NCI-H460 (cell line): ENCODE results near the gene KNTC1. TPM values are rescaled to one million over a fixed set of nuclear protein-coding genes. Genes with fewer than 3 reads are reported as not detected.
"Not testable (repeated sequence)": the region's sequence is repeated elsewhere in the genome, so short reads cannot be mapped to it uniquely, and the experiment has no call there.

Source experiments
- DNase-seq: peaks from one replicate; pipeline ENCODE4 v3.0.0-alpha.2; 2016; ENCODE audit warnings: low read depth; ENCODE audit errors: extremely low read depth
- total RNA-seq: library from RNA; depleted of rRNA; stranded (reverse); fragments of >200 nt; shearing (Covaris generic); gene quantifications from 2 replicates; pipeline ENCODE4 v1.2.3, GENCODE V29; 2014

The KNTC1 gene
- total RNA-seq, 1 experiment from 2014 or later = 51.0 TPM

GRCh38 chr12:122558745-122559641, 31.9 kb downstream of the KNTC1 start:
- no peak for DNase-seq

GRCh38 chr12:122560138-122560537, 33.1 kb downstream of the KNTC1 start:
- DNase-seq = no peak

GRCh38 chr12:122563361-122563760, 36.3 kb downstream of the KNTC1 start:
- no peak for DNase-seq

- not testable (repeated sequence) for DNase-seq
Measured at GRCh38 chr12:122566816-122567215, 39.8 kb downstream of the KNTC1 start.

GRCh38 chr12:122569288-122569687, 42.2 kb downstream of the KNTC1 start:
- no peak for DNase-seq

- not testable (repeated sequence) for DNase-seq
Measured at GRCh38 chr12:122570006-122570405, 43.0 kb downstream of the KNTC1 start.

- no peak for DNase-seq
Measured at GRCh38 chr12:122571821-122572220, 44.8 kb downstream of the KNTC1 start.

- DNase-seq = not testable (repeated sequence)
Measured at GRCh38 chr12:122583294-122583693, 56.2 kb downstream of the KNTC1 start.

GRCh38 chr12:122584177-122584863, 57.3 kb downstream of the KNTC1 start:
- DNase-seq = no peak

GRCh38 chr12:122590990-122591389, 63.9 kb downstream of the KNTC1 start:
- DNase-seq = no peak

GRCh38 chr12:122591966-122592365, 64.9 kb downstream of the KNTC1 start:
- DNase-seq = not testable (repeated sequence)

GRCh38 chr12:122592543-122592942, 65.5 kb downstream of the KNTC1 start:
- not testable (repeated sequence) for DNase-seq

GRCh38 chr12:122593910-122594309, 66.9 kb downstream of the KNTC1 start:
- no peak for DNase-seq

- no peak for DNase-seq
Measured at GRCh38 chr12:122596838-122597237, 69.8 kb downstream of the KNTC1 start.

GRCh38 chr12:122602456-122602855, 75.4 kb downstream of the KNTC1 start:
- DNase-seq = no peak

GRCh38 chr12:122604993-122605392, 77.9 kb downstream of the KNTC1 start:
- DNase-seq = no peak

- no peak for DNase-seq
Measured at GRCh38 chr12:122609732-122610131, 82.7 kb downstream of the KNTC1 start.

- DNase-seq = no peak
Measured at GRCh38 chr12:122610207-122610606, 83.2 kb downstream of the KNTC1 start.

GRCh38 chr12:122610911-122611310, 83.9 kb downstream of the KNTC1 start:
- no peak for DNase-seq

- DNase-seq = no peak
Measured at GRCh38 chr12:122614839-122615238, 87.8 kb downstream of the KNTC1 start.

GRCh38 chr12:122615780-122616179, 88.7 kb downstream of the KNTC1 start:
- DNase-seq = no peak

GRCh38 chr12:122635471-122635870, 108.4 kb downstream of the KNTC1 start:
- no peak for DNase-seq
